Skin epidermis (tissue), 12 donors: ENCODE measurements around the gene PTGER4.

Experiments
- H3K27ac ChIP-seq, 21 experiments: fragments of 200-600 bp; sonication (generic) in 11 of 21; one replicate each; pipeline ENCODE4 v1.5.0; 2020; ENCODE audit warnings: mild to moderate bottlenecking in 3 of 21, inconsistent platforms in 2 of 21, moderate library complexity in 2 of 21
- H3K4me3 ChIP-seq, 7 experiments: fragments of 200-600 bp; sonication (generic) in 2 of 7; one replicate each; pipeline ENCODE4 v1.5.0; 2020; ENCODE audit warnings: inconsistent platforms in 2 of 7, mild to moderate bottlenecking in 2 of 7, moderate library complexity in 1 of 7

Gene PTGER4

GRCh38 chr5:40667161-40667663 is 12.5 kb upstream of the PTGER4 start:
- no peak overlapping the region for H3K4me3 ChIP-seq
- H3K27ac ChIP-seq, result no peak overlapping the region

- no peak overlapping the region for H3K4me3 ChIP-seq
- no peak overlapping the region for H3K27ac ChIP-seq
Observed at GRCh38 chr5:40669606-40670390, 9.9 kb upstream of the PTGER4 start.

DNA sequence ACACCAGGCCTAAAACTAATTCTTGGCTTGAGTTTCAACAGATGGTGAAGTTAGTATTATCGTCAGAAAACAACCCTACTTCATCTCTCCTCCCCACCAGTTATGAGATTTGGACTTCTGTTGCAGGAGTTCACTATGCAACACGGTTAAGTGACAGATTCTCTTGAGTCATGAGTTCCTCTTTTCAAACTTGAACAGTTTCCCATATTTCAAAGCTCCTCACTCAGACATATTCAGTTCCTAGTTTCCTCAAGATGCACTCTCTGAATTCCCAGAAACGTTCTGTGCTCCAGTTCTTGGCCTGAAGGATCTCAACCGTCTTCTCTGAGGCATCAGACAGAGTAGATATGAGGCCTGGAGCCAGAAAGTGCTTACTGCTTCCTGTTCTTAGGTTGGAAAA is 7.3 kb upstream of the PTGER4 start:
- Histone ChIP-seq H3K27ac (peak overlapping the region in 4 of 21 experiments; percentile 0 to 59 (median 8)), H3K4me3 (no peak overlapping the region)

DNA sequence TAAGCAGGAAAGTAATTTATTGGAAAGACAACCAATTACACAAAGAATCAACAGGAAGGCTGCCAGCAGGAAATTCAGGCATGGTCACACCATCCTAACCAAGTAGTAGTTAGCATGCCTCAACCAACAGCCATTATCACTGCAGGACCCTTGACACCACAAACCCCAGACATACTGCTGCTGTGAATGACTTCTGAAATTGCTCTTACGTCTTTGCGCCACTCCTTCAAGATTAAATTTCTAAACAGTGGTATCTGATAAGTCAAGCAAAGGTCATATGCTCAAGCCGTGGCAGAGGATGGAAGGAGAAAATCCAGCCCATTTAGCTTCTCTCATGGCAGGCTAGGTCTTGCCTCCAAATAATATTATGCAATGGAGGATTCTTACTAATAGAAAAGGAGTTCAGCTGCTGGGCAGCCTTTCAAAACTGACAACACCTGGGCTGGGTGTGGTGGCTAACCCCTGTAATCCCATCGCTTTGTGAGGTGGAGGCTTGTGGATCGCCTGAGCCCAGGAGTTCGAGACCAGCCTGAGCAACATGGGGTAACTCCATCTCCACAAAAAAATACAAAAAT is 5.0 kb upstream of the PTGER4 start:
- Histone ChIP-seq H3K27ac (peak overlapping the region in 6 of 21 experiments; percentile 2 to 90 (median 16)), H3K4me3 (no peak overlapping the region)

DNA sequence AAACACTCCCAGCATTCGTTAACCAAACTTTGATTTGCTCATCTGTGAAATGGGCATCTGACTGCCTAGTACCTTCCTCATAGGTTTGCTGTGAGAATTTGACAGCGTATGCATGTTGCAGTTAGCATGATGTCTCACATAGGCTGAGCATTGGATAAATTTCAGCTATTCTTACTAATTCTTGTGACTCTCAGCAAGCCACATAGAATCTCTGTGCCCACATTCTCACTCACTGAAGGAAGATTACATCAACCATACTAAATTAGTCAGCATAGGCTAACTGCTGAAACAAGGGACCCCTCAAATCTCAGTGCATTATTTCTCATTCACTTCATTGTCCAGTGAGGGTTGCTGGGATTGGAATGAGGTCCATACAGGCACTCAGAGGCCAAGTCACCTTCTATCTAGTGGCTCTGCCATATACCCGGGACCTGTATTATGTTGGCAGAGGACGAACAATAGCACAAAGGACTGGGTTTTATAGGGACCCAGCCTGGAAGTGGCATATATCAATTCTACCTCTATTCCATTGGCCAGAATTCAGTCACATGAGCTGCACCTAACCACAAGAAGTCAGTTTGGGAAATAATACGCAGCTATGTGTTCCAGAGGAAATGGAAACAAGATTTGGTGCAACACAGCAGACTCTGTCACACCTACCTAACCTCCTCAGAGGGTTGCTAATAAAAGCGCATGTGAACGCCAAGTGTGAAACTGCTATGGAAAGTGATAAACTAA is 4.2 kb upstream of the PTGER4 start:
- Histone ChIP-seq H3K4me3 (no peak overlapping the region), H3K27ac (peak overlapping the region in 8 of 21 experiments; percentile 3 to 90 (median 32))

DNA sequence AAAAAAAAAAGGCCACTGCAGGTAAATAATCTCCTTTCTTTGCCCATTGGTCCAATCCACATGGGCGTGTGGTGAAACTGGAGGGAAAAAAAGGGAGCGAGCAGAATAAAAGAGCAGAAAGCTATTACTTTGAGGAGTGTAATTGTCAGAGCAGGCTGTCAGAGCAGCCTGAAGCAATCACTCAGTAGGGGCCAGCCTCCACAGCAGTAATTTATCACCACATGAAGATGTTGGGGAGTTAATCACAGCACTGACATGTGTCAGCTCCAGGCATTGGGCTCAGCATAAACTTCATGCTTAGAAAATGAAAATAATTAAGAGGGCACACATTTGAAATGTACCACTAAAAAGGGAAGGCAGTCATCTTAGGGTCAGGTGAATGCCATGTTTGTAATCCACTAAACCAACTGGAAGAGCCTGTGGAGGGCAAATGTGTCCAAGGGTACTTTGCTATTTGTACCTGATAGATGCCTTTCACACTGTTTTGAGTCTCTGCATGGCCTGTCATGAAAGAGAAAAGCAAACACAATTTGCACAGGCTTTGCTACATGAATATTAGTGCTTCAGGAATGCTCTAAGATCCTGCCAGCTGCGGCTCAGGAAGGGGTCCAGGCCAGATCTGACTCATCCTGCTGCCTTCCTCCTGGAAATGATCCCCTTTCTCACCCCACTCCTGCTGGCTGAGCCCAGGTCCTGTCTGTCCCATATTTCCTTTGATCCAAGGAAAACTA is 2.9 kb upstream of the PTGER4 start:
- H3K27ac ChIP-seq, result peak overlapping the region in 19 of 21 experiments; percentile 11 to 96 (median 54)
- H3K4me3 ChIP-seq, result no peak overlapping the region

DNA sequence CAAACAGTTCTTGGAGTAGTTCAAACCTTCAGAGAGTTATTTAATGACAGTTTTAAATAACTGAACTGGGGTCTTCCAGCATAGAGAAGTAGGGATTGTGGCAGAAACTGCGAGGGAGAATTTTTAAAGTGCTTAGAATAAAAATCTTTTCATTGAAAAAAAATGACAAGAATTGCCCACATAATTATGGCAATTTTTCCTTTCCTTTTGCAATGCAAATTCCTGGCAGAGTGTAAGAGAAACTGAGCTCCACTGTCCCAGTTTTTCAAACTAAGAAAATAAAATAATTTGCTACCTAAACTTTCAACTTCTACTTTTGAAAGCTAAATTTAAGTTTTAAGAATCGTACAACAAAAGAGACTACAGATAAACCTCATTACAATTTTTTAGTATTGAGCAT is 2.3 kb upstream of the PTGER4 start:
- Histone ChIP-seq H3K4me3 (peak overlapping the region in 1 of 7 experiments; percentile 84), H3K27ac (peak overlapping the region in 16 of 21 experiments; percentile 11 to 96 (median 58))

DNA sequence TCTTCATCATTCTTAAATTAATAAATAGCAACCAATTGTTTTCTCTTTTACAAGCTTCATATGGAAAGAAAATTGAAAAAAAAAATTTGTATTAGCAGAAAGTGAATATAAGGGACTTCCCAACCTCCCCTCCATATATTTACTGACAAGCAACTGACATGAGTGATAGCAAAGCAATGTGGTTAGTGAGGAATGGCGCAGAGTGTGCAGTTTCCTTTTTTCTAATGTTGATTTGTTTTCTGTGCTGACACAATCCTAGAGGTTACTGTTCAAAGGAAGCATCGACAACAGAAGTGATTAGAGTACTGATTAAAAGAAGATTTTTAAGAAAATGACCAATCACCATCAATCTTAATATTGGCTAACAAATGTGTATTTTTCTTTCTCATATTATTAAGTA is 1.7 kb upstream of the PTGER4 start:
- H3K27ac ChIP-seq, result peak overlapping the region in 14 of 21 experiments; percentile 60 to 96 (median 90)
- H3K4me3 ChIP-seq, result peak overlapping the region in 4 of 7 experiments; percentile 63 to 85 (median 83)

GRCh38 chr5:40678460-40679147 is 1.1 kb upstream of the PTGER4 start:
- H3K27ac ChIP-seq, result peak overlapping the region; percentile 26 to 96 (median 90)
- H3K4me3 ChIP-seq, result peak overlapping the region; percentile 63 to 85 (median 79)

GRCh38 chr5:40679148-40679912 is 385 bp upstream of the PTGER4 start:
- peak overlapping the region; percentile 26 to 96 (median 90) for H3K27ac ChIP-seq
- peak overlapping the region; percentile 63 to 85 (median 79) for H3K4me3 ChIP-seq

- Histone ChIP-seq H3K4me3 (peak overlapping the region; percentile 63 to 85 (median 79)), H3K27ac (peak overlapping the region in 20 of 21 experiments; percentile 58 to 96 (median 90))
Observed at GRCh38 chr5:40680741-40681362, 1.1 kb downstream of the PTGER4 start.

DNA sequence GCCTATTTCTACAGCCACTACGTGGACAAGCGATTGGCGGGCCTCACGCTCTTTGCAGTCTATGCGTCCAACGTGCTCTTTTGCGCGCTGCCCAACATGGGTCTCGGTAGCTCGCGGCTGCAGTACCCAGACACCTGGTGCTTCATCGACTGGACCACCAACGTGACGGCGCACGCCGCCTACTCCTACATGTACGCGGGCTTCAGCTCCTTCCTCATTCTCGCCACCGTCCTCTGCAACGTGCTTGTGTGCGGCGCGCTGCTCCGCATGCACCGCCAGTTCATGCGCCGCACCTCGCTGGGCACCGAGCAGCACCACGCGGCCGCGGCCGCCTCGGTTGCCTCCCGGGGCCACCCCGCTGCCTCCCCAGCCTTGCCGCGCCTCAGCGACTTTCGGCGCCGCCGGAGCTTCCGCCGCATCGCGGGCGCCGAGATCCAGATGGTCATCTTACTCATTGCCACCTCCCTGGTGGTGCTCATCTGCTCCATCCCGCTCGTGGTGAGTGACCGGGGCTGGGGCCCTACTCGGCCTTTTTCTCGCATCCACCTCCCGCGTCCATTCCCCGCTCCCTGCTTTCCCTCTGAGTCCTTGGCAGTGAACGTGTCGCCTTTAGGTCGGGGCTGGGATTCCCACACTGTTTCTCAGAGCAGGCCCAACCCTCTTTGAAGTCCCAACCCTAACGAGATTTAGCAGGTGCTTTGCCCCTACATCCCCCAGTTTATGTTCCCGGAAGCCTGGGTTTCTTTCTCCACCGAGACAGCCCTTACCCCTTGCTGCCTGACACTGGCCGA is 1.8 kb downstream of the PTGER4 start:
- Histone ChIP-seq H3K27ac (peak overlapping the region in 20 of 21 experiments; percentile 58 to 96 (median 90)), H3K4me3 (peak overlapping the region; percentile 63 to 85 (median 79))

- Histone ChIP-seq H3K4me3 (peak overlapping the region; percentile 63 to 85 (median 79)), H3K27ac (peak overlapping the region in 20 of 21 experiments; percentile 58 to 96 (median 90))
Observed at GRCh38 chr5:40682154-40683017, 2.7 kb downstream of the PTGER4 start.

GRCh38 chr5:40683305-40683704 is 3.6 kb downstream of the PTGER4 start:
- H3K27ac ChIP-seq, result peak overlapping the region in 13 of 21 experiments; percentile 26 to 96 (median 90)
- peak overlapping the region; percentile 63 to 85 (median 79) for H3K4me3 ChIP-seq

DNA sequence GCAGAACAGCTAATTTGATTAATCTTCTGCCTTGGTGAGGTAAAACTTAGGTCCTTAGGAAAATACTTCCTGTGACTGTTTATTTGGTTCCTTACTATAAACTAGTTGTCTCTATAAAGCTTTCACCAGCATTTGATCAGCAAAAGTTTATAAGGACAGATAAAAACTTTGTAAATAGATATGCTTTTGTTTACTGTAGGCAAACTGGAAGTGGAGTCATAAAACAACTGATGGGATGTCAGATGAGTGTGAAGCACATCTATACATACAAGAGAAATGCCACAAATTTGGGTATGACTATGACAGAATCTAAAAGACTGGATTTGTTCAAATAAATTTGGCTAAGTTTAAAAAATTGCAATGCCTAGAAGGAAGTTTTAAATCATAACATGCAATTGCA is 5.5 kb downstream of the PTGER4 start:
- Histone ChIP-seq H3K27ac (peak overlapping the region in 7 of 21 experiments; percentile 3 to 90 (median 16)), H3K4me3 (peak overlapping the region in 5 of 7 experiments; percentile 5 to 85 (median 65))
